ENCODE measurements around the gene CUL1.

Gene CUL1

GRCh38 chr7:148721390-148721789 is 22.7 kb downstream of the CUL1 start:
- DNase-seq, result no peak

GRCh38 chr7:148722340-148723165 is 23.9 kb downstream of the CUL1 start:
- DNase-seq, result no peak

- DNase-seq, result no peak
Measured at GRCh38 chr7:148723166-148723559, 24.5 kb downstream of the CUL1 start.

- DNase-seq, result no peak
Measured at GRCh38 chr7:148723846-148724245, 25.1 kb downstream of the CUL1 start.

DNA sequence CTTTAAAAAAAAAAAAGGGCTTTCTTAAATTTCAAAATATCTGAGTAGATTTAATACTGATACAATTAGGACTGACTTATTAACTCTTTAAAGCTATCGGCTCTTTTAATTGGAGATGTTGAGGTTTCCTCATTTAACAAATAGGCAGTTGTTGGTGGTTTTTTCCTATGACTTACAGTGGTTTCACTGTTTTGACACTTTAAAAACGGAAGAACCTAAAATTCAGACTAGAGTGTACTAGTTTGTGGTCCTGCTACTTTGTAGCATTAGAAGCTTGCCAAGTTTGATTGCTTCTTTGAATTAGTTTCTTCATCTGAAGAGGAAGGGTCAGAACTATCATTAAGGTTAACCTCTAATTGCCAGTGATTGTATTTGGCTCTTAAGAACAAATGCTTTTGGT is 27.7 kb downstream of the CUL1 start:
- no peak for DNase-seq

GRCh38 chr7:148727501-148728278 is 29.0 kb downstream of the CUL1 start:
- no peak for DNase-seq

GRCh38 chr7:148729984-148730733 is 31.5 kb downstream of the CUL1 start:
- no peak for DNase-seq

GRCh38 chr7:148732862-148733261 is 34.2 kb downstream of the CUL1 start:
- no peak for DNase-seq

- no peak for DNase-seq
Measured at GRCh38 chr7:148733496-148733895, 34.8 kb downstream of the CUL1 start.

DNA sequence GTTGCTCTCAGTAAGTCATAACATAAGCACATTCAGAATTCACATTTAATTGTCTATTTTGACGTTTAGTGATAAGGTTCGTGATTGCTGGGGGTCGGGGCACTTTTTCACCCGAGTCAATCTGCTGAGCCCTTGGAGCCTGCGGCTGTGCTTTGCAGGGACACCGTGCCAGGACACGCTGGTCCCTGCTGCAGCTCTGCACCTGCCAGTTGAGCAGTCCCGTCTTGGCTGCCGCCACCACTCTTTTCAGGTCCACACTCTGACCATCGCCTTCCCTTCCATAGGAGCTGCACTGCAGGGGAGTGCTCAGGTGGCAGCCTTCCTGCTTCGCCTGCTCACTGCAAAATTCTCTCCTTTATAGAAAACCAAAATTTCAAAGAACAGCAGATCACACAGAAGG is 36.4 kb downstream of the CUL1 start:
- no peak for DNase-seq

- no peak for DNase-seq
Measured at GRCh38 chr7:148735967-148736366, 37.3 kb downstream of the CUL1 start.

GRCh38 chr7:148738737-148739535 is 40.2 kb downstream of the CUL1 start:
- DNase-seq, result no peak

DNA sequence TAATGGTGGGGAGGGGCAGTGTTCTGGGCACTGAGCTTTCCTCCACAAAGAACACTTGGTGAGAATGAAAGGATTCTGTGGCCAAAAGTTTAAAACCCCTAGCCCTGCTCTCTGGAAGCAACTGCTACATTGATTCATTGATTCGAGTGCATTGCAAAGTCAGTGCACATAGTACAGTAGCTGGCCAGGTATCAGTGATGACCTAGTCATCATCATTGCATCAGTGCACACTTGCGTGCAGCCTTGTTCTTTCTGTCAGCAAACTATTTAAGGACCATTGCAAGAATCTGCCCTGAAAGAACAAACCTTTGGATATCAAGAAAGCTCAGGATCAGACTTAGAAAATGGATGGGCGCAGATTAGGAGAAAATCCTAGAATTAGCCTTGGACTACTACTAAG is 47.4 kb downstream of the CUL1 start:
- no peak for DNase-seq

- DNase-seq, result no peak
Measured at GRCh38 chr7:148747274-148747673, 48.6 kb downstream of the CUL1 start.

DNA sequence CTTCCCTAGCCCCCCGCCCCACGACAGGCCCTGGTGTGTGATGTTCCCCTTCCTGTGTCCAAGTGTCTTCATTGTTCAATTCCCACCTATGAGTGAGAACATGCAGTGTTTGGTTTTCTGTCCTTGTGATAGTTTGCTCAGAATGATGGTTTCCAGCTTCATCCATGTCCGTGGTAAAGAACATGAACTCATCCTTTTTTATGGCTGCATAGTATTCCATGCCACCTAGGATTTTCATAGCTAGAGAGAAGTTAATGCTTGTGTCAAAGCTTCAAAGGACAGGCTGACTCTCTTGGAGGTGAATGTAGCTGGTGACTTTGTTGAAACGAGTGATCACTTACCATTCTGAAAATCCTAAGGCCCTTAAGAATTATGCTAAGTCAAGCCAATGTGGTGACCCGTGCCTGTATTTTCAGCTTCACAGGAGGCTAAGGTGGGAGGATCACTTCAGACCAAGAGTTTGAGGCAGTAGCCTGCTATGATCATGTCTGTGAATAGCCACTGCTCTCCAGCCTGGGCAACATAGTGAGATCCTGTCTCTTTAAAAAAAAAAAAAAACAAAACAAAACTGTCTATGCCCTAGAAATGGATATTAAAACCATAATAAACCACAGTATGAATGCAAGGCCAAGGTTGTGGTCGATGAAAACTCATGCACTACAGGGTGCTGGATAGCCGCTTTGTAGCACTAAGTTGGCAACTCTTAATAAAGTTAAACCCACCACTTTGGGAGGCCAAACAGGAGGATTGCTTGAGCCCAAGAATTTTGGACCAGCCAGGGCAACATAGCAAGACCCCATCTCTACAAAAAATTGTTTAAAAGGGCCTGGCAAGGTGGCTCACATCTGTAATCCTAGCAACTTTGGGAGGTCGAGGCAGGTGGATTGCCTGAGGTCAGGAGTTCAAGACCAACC is 52.0 kb downstream of the CUL1 start:
- no peak for DNase-seq

GRCh38 chr7:148753224-148753623 is 54.5 kb downstream of the CUL1 start:
- no peak for DNase-seq

- no peak for DNase-seq
Measured at GRCh38 chr7:148754912-148755311, 56.2 kb downstream of the CUL1 start.

DNA sequence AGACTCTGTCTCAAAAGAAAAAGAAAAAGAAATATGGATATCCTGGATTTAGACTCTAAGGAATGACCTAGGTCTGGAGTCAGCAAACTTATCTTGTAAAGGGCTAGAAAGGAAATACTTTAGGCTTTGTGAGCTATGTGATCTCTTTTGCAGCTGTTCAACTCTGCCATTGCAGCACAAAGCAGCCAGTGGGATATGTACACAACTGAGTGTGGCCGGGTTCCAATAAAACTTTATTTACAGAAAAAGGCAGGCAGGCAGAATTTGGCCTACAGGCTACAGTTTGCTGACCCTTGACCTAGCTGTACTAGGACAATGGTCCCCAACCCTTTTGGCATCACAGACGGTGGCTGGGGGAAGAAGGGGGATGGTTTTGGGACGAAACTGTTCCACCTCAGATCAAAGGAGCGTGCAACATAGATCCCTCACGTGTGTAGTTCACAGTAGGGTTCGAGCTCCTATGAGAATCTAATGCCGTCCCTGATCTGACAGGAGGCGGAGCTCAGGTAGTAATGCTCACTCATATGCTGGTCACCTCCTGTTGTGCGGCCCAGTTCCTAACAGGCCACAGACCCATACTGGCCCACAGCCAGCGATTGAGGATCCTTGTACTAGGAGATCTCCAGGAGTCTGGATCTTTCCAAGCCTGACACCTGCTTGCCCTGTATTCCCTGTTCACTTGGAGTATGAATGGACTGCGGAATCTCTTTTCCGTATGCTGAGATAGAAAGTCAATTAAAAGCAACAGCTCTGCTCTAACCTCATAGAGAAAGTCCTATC is 63.0 kb downstream of the CUL1 start:
- no peak for DNase-seq

- DNase-seq, result no peak
Measured at GRCh38 chr7:148763622-148764021, 64.9 kb downstream of the CUL1 start.

DNA sequence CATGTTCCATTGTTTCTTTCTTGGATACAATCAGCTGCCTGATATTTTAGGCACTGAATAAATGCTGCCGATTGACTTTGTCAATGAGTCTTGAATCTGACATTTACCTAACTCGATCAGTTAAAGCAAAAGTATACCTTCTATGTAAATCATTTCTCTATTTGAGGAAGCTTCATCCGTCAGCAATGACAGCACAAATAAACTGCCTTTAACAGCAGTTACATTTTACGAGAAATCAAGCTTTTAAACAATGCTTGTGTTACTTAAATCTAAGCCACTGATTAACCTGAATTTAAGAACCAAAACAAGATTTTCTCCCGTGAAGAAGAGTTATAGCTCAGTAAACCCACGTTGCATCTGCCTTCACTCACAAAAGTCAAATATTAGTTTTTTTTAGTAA is 71.3 kb downstream of the CUL1 start:
- no peak for DNase-seq

Data from activated naive CD4-positive, alpha-beta T cell (primary cell).